MM.1S (cell line): ENCODE measurements around the gene CBLN3.

Experiments used
- DNase-seq: peaks from one replicate; pipeline ENCODE4 v3.0.0-alpha.2; 2015
- H2AFZ ChIP-seq: fragments of 300-600 bp; sonication (generic); 2 replicates; pipeline ENCODE4 v1.6.0; 2016; ENCODE audit warnings: antibody characterized with exemption, low read length
- H3F3A ChIP-seq: fragments of 300-600 bp; sonication (generic); 2 replicates; pipeline ENCODE4 v1.6.1; 2016; ENCODE audit warnings: mild to moderate bottlenecking, antibody characterized with exemption, low read length, moderate library complexity, mixed read lengths; ENCODE audit not compliant: insufficient read depth
- H3K27ac ChIP-seq: fragments of 300-600 bp; sonication (generic); 2 replicates; pipeline ENCODE4 v1.5.1; 2016; ENCODE audit warnings: mild to moderate bottlenecking, low read length
- H3K27me3 ChIP-seq: fragments of 300-600 bp; sonication (generic); replicated peaks from 2 replicates; pipeline ENCODE4 v1.6.0; 2016; ENCODE audit warnings: low read length; ENCODE audit not compliant: insufficient read depth
- H3K36me3 ChIP-seq: fragments of 300-600 bp; sonication (generic); replicated peaks from 2 replicates; pipeline ENCODE4 v1.6.1; 2016; ENCODE audit warnings: mild to moderate bottlenecking, low read length, mixed read lengths; ENCODE audit not compliant: insufficient read depth
- H3K4me1 ChIP-seq: fragments of 300-600 bp; sonication (generic); 2 replicates; pipeline ENCODE4 v1.6.1; 2016; ENCODE audit warnings: low read length, mixed read lengths
- H3K4me2 ChIP-seq: fragments of 300-600 bp; sonication (generic); 2 replicates; pipeline ENCODE4 v1.6.0; 2016; ENCODE audit warnings: low read depth, low read length
- H3K4me3 ChIP-seq: fragments of 300-600 bp; sonication (generic); 2 replicates; pipeline ENCODE4 v1.5.1; 2016; ENCODE audit warnings: low read length, mixed read lengths
- H3K79me2 ChIP-seq: fragments of 300-600 bp; sonication (generic); 2 replicates; pipeline ENCODE4 v1.6.1; 2016; ENCODE audit warnings: mixed run types, low read length, mixed read lengths
- H3K9ac ChIP-seq: fragments of 300-600 bp; sonication (generic); 2 replicates; pipeline ENCODE4 v1.6.1; 2016; ENCODE audit warnings: low read length, mixed read lengths
- H3K9me2 ChIP-seq: fragments of 300-600 bp; sonication (generic); replicated peaks from 2 replicates; pipeline ENCODE4 v1.6.1; 2016; ENCODE audit warnings: mild to moderate bottlenecking, low read length, mixed read lengths; ENCODE audit not compliant: insufficient read depth
- H3K9me3 ChIP-seq: fragments of 300-600 bp; sonication (generic); replicated peaks from 2 replicates; pipeline ENCODE4 v1.6.1; 2016; ENCODE audit warnings: mild to moderate bottlenecking, low read length, mixed read lengths; ENCODE audit not compliant: insufficient read depth
- H4K20me1 ChIP-seq: fragments of 300-600 bp; sonication (generic); 2 replicates; pipeline ENCODE4 v1.6.1; 2016; ENCODE audit warnings: mild to moderate bottlenecking, low read length, moderate library complexity, mixed read lengths; ENCODE audit not compliant: insufficient read depth
- CTCF ChIP-seq: fragments of 300-600 bp; sonication (generic); IDR thresholded peaks from 2 replicates; pipeline ENCODE4 v1.5.1; 2016; ENCODE audit warnings: antibody characterized with exemption, low read length, mixed read lengths
- EZH2 ChIP-seq: fragments of 300-600 bp; sonication (generic); optimal IDR thresholded peaks from 2 replicates; pipeline ENCODE3; 2017; ENCODE audit warnings: low read depth, mild to moderate bottlenecking, antibody characterized with exemption, low read length, mixed read lengths
- EZH2phosphoT487 ChIP-seq: fragments of 300-600 bp; sonication (generic); IDR thresholded peaks from 2 replicates; pipeline ENCODE4 v1.6.1; 2018; ENCODE audit warnings: antibody characterized with exemption, low read length

CBLN3 gene

DNA sequence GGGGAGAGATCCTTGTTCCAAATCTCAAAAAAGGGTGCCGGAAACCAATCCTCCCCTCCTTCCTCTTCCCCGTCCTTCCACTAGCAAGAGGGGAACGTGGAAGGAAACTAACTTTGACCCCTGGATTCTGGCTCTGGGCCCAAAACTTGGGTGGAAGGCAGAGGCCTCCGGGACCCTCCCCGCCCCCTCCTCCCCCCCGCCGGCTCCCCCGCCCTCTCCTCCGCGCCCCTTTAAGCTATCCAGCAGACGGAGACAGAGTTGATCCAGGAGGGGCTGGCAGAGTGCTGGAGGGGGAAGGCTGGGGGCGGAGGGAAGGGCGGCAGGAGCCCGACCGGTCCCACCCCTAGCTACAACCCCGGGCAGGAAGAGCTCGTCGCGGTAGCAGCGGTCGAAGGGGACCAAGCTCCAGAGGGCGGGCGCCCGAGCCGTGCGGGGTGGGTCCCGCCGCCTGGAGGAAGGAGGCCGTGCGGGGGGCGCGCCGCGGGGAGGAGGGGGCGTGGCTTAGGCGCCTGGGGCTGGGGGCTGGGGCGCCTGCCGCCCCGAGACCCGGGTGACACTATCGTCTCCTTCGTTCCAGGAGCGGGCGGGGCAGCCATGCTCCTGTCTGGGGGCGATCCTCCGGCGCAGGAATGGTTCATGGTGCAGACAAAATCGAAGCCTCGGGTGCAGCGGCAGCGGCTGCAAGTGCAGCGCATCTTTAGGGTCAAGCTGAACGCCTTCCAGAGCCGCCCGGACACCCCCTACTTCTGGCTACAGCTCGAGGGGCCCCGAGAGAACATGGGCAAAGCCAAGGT lies 30.6 kb downstream of the CBLN3 start, which contains the start of gene NYNRIN:
Gene NYNRIN, plus strand, starts transcription at position 351 of the 794 bp plus-strand sequence. Its CDS starts 244 bp downstream, at position 595.
- H3K9me2 ChIP-seq: no peaks in the 10 kb centered on the region
- H3K79me2 ChIP-seq: no peaks in the 10 kb centered on the region
- no peak for TF ChIP-seq CTCF
- TF ChIP-seq EZH2phosphoT487: no peak
- no peak for TF ChIP-seq EZH2
- no peaks in the 10 kb centered on the region for H4K20me1 ChIP-seq
- no peaks in the 10 kb centered on the region for H3F3A ChIP-seq
- H3K9me3 ChIP-seq: no peaks in the 10 kb centered on the region
- H3K36me3 ChIP-seq: no peaks in the 10 kb centered on the region
- H3K4me3 ChIP-seq: no peak within 1 kb of the TSS
- no peaks in the 10 kb centered on the region for H3K4me1 ChIP-seq
- no peaks in the 10 kb centered on the region for H3K27me3 ChIP-seq
- H3K9ac ChIP-seq: no peak within 1 kb of the TSS
- H2AFZ ChIP-seq: no peak within 1 kb of the TSS
- H3K4me2 ChIP-seq: no peak within 1 kb of the TSS
- DNase-seq: no peak
- H3K27ac ChIP-seq: no peak within 1 kb of the TSS

GRCh38 chr14:24398293-24398652 lies 31.2 kb downstream of the CBLN3 start:
- Histone ChIP-seq H2AFZ (no peak overlapping the region), H3K4me2 (no peak overlapping the region), H3F3A (no peaks in the 10 kb centered on the region)

GRCh38 chr14:24397639-24398292 lies 31.7 kb downstream of the CBLN3 start:
- H4K20me1 ChIP-seq: no peaks in the 10 kb centered on the region
- no peak overlapping the region for H3K4me2 ChIP-seq
- no peak overlapping the region for H3K9ac ChIP-seq
- no peaks in the 10 kb centered on the region for H3F3A ChIP-seq
- H3K4me3 ChIP-seq: no peak overlapping the region
- no peak for DNase-seq
- H2AFZ ChIP-seq: no peak overlapping the region
- H3K9me3 ChIP-seq: no peaks in the 10 kb centered on the region
- no peaks in the 10 kb centered on the region for H3K9me2 ChIP-seq
- no peaks in the 10 kb centered on the region for H3K79me2 ChIP-seq
- TF ChIP-seq EZH2: no peak
- TF ChIP-seq EZH2phosphoT487: no peak
- TF ChIP-seq CTCF: no peak
- no peaks in the 10 kb centered on the region for H3K27me3 ChIP-seq
- H3K27ac ChIP-seq: no peak overlapping the region
- no peaks in the 10 kb centered on the region for H3K36me3 ChIP-seq
- H3K4me1 ChIP-seq: no peaks in the 10 kb centered on the region

More at GRCh38 chr14:24398293-24398652, 31.2 kb downstream of the CBLN3 start:
- H3K4me3 ChIP-seq: no peak overlapping the region
- H3K9ac ChIP-seq: no peak overlapping the region
- TF ChIP-seq EZH2phosphoT487: no peak
- TF ChIP-seq CTCF: no peak
- TF ChIP-seq EZH2: no peak
- no peaks in the 10 kb centered on the region for H3K9me3 ChIP-seq
- no peaks in the 10 kb centered on the region for H4K20me1 ChIP-seq
- H3K4me1 ChIP-seq: no peaks in the 10 kb centered on the region
- H3K27me3 ChIP-seq: no peaks in the 10 kb centered on the region
- H3K27ac ChIP-seq: no peak overlapping the region
- no peaks in the 10 kb centered on the region for H3K9me2 ChIP-seq
- no peaks in the 10 kb centered on the region for H3K36me3 ChIP-seq
- H3K79me2 ChIP-seq: no peaks in the 10 kb centered on the region
- DNase-seq: no peak
